H54 (cell line): ENCODE measurements around the gene ISG20.

Experiments
- DNase-seq: peaks from one replicate; pipeline ENCODE4 v3.0.0; 2011; ENCODE audit warnings: low spot score, mixed read lengths; ENCODE audit not compliant: insufficient read length
- FAIRE-seq: peaks from 3 replicates; lab custom pipeline; 2011; peaks lifted over from hg19 to GRCh38; lab: Jason Lieb, UNC
- POLR2A ChIP-seq: IDR thresholded peaks from 2 replicates; pipeline ENCODE4 v1.6.1; 2011; ENCODE audit warnings: low read depth, mild to moderate bottlenecking, low read length

ISG20 gene

GRCh38 chr15:88638626-88639372 is at the start of gene ISG20:
Gene ISG20, plus strand, starts transcription at chr15:88639016. Its CDS starts 351 bp downstream, at chr15:88639367.
- TF ChIP-seq POLR2A = no peak
- FAIRE-seq = no peak

GRCh38 chr15:88590759-88591158 is 48.1 kb upstream of the ISG20 start:
- DNase-seq = no peak
- FAIRE-seq = no peak
- TF ChIP-seq POLR2A = no peak

More at GRCh38 chr15:88638626-88639372, at the start of gene ISG20:
- peak; percentile 86 for DNase-seq

GRCh38 chr15:88591384-88591783 is 47.4 kb upstream of the ISG20 start:
- FAIRE-seq (no peak), DNase-seq (no peak)
- TF ChIP-seq POLR2A = no peak

GRCh38 chr15:88603885-88604284 is 34.9 kb upstream of the ISG20 start:
- FAIRE-seq (no peak), DNase-seq (no peak)
- no peak for TF ChIP-seq POLR2A

GRCh38 chr15:88604381-88605188 is 34.2 kb upstream of the ISG20 start:
- no peak for FAIRE-seq
- no peak for TF ChIP-seq POLR2A
- no peak for DNase-seq

- FAIRE-seq (no peak), DNase-seq (no peak)
- TF ChIP-seq POLR2A = no peak
Measured at GRCh38 chr15:88605189-88606069, 33.4 kb upstream of the ISG20 start.

- DNase-seq (no peak), FAIRE-seq (no peak)
- TF ChIP-seq POLR2A = no peak
Measured at GRCh38 chr15:88606070-88606794, 32.6 kb upstream of the ISG20 start.

GRCh38 chr15:88607951-88608350 is 30.9 kb upstream of the ISG20 start:
- no peak for DNase-seq
- TF ChIP-seq POLR2A = no peak
- FAIRE-seq = no peak

- no peak for DNase-seq
- no peak for FAIRE-seq
- no peak for TF ChIP-seq POLR2A
Measured at GRCh38 chr15:88608607-88609181, 30.1 kb upstream of the ISG20 start.

GRCh38 chr15:88609344-88610090 is 29.3 kb upstream of the ISG20 start:
- no peak for DNase-seq
- no peak for FAIRE-seq
- no peak for TF ChIP-seq POLR2A

- FAIRE-seq = no peak
- peak; percentile 15 for DNase-seq
- no peak for TF ChIP-seq POLR2A
Measured at GRCh38 chr15:88610701-88611231, 28.1 kb upstream of the ISG20 start.
